Fibroblast of the aortic adventitia (primary cell): Measurements from ENCODE around the gene PIK3C2B. TPM values are rescaled to one million over a fixed set of nuclear protein-coding genes. Genes with fewer than 3 reads are reported as not detected.

Experiments used
- DNase-seq: peaks from one replicate; pipeline ENCODE4 v3.0.0-alpha.2; 2010; ENCODE audit warnings: low read depth
- H3K4me3 ChIP-seq: 2 replicates; pipeline ENCODE4 v1.5.1; 2011; ENCODE audit warnings: low read depth, mild to moderate bottlenecking, control low read depth, low read length, moderate library complexity
- total RNA-seq: library from RNA; depleted of rRNA; stranded (reverse); fragments of >200 nt; gene quantifications from 2 replicates; pipeline ENCODE4 v1.2.3, GENCODE V29; 2012; ENCODE audit warnings: low replicate concordance
- TF ChIP-seq, protein P1 (sequence below): IDR thresholded peaks from 2 replicates; pipeline ENCODE4 v1.5.1; 2011; ENCODE audit warnings: mild to moderate bottlenecking, low read length, control low read depth, inconsistent platforms; ENCODE audit not compliant: insufficient read depth

Gene PIK3C2B
- total RNA-seq, 1 donor: 4.5 TPM

DNA sequence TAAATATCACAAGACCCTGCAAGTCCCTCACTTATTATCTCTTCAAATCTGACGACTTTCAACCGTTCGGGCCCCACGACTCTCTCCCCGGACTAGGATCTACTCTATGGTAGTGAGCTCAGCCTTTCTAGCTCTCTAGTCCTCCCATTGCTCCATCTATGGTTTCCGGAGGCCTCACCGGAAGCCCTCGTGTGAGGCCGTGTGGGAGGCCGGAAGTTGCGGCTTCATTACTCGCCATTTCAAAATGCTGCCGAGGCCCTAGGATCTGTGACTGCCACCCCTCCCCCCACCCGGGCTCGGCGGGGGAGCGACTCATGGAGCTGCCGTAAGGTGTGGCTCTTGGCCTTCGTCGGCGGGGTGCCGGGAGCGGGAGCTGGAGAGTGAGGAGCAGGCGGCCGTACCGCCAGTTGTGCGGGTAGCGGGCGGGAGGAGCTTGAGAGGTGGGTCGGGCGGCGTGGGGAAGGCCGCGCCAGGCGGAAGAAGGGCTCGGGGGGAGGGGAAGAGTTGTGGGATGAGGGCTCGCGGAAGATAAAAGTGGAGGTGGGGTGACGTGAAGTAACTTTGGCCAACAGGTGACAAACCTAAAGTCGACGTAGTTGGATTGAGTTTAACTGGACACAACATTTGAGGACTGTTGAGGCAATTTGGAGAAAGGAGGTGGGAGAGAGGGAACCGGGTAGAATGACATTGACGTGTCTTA lies 21.7 kb upstream of the PIK3C2B start, which contains the start of gene MDM4:
Gene MDM4, plus strand, starts transcription at position 227 of the 700 bp plus-strand sequence. CDS start 9,113 bp downstream, outside the sequence.
- peak; percentile 97 for DNase-seq
- TF ChIP-seq, protein P1, sequence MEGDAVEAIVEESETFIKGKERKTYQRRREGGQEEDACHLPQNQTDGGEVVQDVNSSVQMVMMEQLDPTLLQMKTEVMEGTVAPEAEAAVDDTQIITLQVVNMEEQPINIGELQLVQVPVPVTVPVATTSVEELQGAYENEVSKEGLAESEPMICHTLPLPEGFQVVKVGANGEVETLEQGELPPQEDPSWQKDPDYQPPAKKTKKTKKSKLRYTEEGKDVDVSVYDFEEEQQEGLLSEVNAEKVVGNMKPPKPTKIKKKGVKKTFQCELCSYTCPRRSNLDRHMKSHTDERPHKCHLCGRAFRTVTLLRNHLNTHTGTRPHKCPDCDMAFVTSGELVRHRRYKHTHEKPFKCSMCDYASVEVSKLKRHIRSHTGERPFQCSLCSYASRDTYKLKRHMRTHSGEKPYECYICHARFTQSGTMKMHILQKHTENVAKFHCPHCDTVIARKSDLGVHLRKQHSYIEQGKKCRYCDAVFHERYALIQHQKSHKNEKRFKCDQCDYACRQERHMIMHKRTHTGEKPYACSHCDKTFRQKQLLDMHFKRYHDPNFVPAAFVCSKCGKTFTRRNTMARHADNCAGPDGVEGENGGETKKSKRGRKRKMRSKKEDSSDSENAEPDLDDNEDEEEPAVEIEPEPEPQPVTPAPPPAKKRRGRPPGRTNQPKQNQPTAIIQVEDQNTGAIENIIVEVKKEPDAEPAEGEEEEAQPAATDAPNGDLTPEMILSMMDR: no peak
- H3K4me3 ChIP-seq: peak within 1 kb of the TSS; percentile 77

DNA sequence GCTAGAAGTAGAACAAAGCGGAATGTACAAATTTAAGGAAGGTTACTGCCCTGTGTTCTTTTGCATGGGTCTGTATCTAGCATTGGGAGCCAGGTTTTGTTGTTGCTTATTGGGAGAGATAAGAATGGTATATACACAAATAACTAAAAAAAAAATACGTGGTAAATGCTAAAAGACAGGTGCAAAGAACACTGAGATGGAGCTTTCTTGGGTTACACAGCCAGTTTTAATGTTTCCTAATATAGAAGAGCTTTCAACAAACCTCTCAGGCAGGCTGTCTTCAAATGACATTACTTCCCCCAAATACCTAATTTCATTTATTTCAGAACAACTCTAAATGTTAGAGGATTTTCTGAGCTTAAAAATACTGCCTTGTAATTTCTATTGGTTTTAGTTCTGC lies 20.2 kb upstream of the PIK3C2B start:
- TF ChIP-seq, protein P1: no peak
- no peak overlapping the region for H3K4me3 ChIP-seq
- DNase-seq: no peak

DNA sequence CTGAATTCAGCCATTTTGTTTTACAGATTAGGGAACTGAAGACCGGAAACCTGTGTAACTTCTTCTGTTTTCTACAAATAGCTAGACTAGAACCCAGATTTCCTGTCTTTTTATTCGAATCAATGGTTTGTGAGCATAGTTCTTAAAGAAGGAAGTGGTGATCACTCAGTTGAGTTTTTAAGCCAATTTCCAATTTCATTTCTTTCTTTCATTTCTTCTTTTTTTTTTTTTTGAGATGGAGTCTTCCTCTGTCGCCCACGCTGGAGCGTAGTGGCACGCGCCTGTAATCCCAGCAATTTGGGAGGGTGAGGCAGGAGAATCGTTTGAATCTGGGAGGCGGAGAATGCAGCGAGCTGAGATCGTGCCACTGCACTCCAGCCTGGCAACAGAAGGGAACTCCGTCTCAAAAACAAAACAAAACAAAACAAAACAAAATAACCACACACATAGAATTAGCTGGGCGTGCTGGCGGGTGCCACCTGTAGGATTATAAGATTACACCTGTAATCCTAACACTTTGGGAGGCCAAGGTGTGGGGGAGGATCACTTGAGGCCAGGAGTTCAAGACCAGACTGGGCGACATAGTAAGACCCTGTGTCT lies 18.6 kb upstream of the PIK3C2B start:
- TF ChIP-seq, protein P1: no peak
- DNase-seq: no peak
- H3K4me3 ChIP-seq: no peak overlapping the region

DNA sequence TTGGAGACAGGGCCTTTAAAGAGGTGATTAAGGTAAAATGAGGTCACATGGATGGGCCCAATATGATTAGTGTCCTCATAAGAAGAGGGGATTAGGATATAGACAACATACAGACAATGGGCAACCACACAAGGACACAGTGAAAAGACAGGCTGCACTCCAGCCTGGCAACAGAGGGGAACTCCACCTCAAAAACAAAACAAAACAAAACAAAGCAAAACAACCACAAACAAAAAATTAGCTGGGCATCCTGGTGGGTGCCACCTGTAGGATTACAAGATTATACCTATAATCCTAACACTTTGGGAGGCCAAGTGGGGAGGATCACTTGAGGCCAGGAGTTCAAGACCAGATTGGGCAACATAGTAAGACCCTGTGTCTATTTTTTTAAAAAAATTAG lies 16.8 kb upstream of the PIK3C2B start:
- no peak for DNase-seq
- no peak overlapping the region for H3K4me3 ChIP-seq
- TF ChIP-seq, protein P1: no peak

DNA sequence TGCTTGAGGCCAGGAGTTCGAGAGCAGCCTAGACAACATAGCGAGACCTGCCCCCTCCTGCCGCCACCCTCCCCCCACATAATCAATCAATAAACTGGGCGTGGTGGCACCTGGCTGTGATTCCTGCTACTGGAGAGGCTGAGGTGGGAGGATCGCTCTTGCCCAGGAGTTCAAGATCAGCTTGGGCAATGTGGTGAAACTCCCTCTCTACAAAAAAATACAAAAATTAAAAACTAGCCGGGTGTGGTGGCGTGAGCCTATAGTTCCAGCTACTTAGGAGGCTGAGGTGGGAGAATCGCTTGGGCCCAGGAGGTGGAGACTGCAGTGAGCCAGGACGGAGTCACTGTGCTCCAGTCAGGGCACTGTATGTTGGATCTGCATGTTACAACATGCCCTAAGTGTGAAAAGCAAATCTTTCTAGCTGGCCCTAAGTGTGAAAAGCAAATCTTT lies 14.6 kb upstream of the PIK3C2B start:
- no peak for DNase-seq
- TF ChIP-seq, protein P1: no peak
- H3K4me3 ChIP-seq: no peak overlapping the region

DNA sequence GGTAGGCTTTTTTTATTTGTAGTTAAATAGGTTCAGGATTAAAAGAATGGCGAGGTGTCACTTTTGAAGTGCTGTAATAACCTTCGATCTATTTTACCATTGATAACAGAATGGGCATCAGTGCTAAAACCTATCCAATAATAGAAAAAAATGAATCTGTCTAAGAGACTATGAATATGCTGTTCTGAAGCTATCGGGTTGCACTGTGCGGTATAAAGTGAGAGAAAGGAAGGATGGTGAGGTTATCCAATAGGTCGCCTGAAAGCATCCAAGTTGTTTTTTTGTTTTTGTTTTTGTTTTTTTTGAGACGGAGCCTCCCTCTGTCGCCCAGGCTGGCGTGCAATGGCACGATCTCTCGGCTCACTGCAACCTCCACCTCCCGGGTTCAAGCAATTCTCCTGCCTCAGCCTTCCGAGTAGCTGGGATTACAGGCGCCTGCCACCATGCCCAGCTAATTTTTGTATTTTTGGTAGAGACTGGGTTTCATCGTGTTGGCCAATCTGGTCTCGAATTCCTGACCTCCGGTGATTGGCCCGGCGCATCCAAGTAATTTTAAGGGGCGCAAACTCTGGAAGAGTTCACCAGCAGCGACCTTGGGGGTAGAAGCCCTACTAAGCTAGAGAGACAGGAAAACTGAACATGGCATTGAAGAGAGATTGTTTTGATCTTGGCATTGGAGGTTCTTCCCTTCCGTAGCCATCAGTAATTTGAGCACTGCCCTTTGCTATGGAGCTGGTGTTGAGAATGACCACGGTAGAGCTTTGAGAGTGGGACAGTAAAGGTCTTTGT lies 12.9 kb upstream of the PIK3C2B start:
- DNase-seq: peak; percentile 46
- TF ChIP-seq, protein P1: no peak
- peak overlapping the region; percentile 44 for H3K4me3 ChIP-seq
